Liver (tissue), 9 donors: ENCODE results near the gene TET3. TPM values are rescaled to one million over a fixed set of nuclear protein-coding genes. Genes with fewer than 3 reads are reported as not detected.

Experiments used
- DNase-seq: peaks from one replicate; pipeline ENCODE4 v3.0.0-alpha.2; 2017; ENCODE audit warnings: low spot score
- H3K27ac ChIP-seq, 2 donors: one replicate each; pipeline ENCODE4 v1.7.0; 2013; ENCODE audit warnings: inconsistent platforms in 2 of 2, low read length in 2 of 2, control low read depth in 1 of 2, low read depth in 1 of 2, mild to moderate bottlenecking in 1 of 2
- H3K27me3 ChIP-seq, 4 donors: one replicate each; pipeline versions ENCODE4 v1.6.1 to v1.7.0; 2013; ENCODE audit warnings: low read length in 3 of 4, inconsistent platforms in 1 of 4, mild to moderate bottlenecking in 1 of 4, moderate library complexity in 1 of 4; ENCODE audit not compliant: control insufficient read depth in 4 of 4, insufficient read depth in 4 of 4
- H3K36me3 ChIP-seq, 4 donors: one replicate each; pipeline versions ENCODE4 v1.6.1 to v1.7.0; 2013; ENCODE audit warnings: low read length in 3 of 4, mild to moderate bottlenecking in 3 of 4, low read depth in 1 of 4, moderate library complexity in 1 of 4; ENCODE audit not compliant: control insufficient read depth in 4 of 4, insufficient read depth in 3 of 4
- H3K4me1 ChIP-seq, 4 donors: one replicate each; pipeline versions ENCODE4 v1.6.1 to v1.7.0; 2013; ENCODE audit warnings: low read length in 3 of 4, mild to moderate bottlenecking in 3 of 4, moderate library complexity in 1 of 4; ENCODE audit not compliant: control insufficient read depth in 4 of 4, insufficient read depth in 4 of 4
- H3K4me3 ChIP-seq, 3 donors: one replicate each; pipeline versions ENCODE4 v1.6.1 to v1.7.0; 2013; ENCODE audit warnings: low read length in 3 of 3, control low read depth in 1 of 3, low read depth in 1 of 3, mild to moderate bottlenecking in 1 of 3
- H3K9ac ChIP-seq, 2 donors: one replicate each; pipeline ENCODE4 v1.7.0; 2013; ENCODE audit warnings: low read length in 2 of 2, mild to moderate bottlenecking in 2 of 2, moderate library complexity in 2 of 2, control low read depth in 1 of 2, low read depth in 1 of 2
- H3K9me3 ChIP-seq, 4 donors: one replicate each; pipeline versions ENCODE4 v1.6.1 to v1.7.0; 2013; ENCODE audit warnings: low read length in 3 of 4; ENCODE audit not compliant: control insufficient read depth in 4 of 4
- EGR1 ChIP-seq, 2 donors: IDR thresholded peaks; 2 replicates each; pipeline ENCODE4 v1.6.1; 2016 to 2018; ENCODE audit warnings: antibody characterized with exemption in 2 of 2, low read depth in 2 of 2
- FOXA1 ChIP-seq: IDR thresholded peaks from 2 replicates; pipeline ENCODE4 v1.6.1; 2016; ENCODE audit warnings: antibody characterized with exemption
- FOXA2 ChIP-seq: IDR thresholded peaks from 2 replicates; pipeline ENCODE4 v1.6.1; 2016; ENCODE audit warnings: antibody characterized with exemption
- GABPA ChIP-seq, 2 donors: IDR thresholded peaks in 1 of 2; conservative IDR thresholded peaks in 1 of 2; 2 replicates each; pipeline ENCODE4 v1.6.1; 2016; ENCODE audit warnings: antibody characterized with exemption in 2 of 2, mild to moderate bottlenecking in 1 of 2, moderate library complexity in 1 of 2
- HNF4A ChIP-seq, 2 donors: conservative IDR thresholded peaks; 2 replicates each; pipeline ENCODE4 v1.6.1; 2016; ENCODE audit warnings: antibody characterized with exemption in 2 of 2, mild to moderate bottlenecking in 2 of 2
- HNF4G ChIP-seq: IDR thresholded peaks from 2 replicates; pipeline ENCODE4 v1.6.1; 2016; ENCODE audit warnings: antibody characterized with exemption
- JUND ChIP-seq, 2 donors: IDR thresholded peaks; 2 replicates each; pipeline ENCODE4 v1.6.1; 2016; ENCODE audit warnings: antibody characterized with exemption in 2 of 2
- NR2F2 ChIP-seq: IDR thresholded peaks from 2 replicates; pipeline ENCODE4 v1.6.1; 2016; ENCODE audit warnings: antibody characterized with exemption
- RAD21 ChIP-seq, 2 donors: IDR thresholded peaks; 2 replicates each; pipeline ENCODE4 v1.6.1; 2016; ENCODE audit warnings: antibody characterized with exemption in 2 of 2, mild to moderate bottlenecking in 2 of 2
- RXRA ChIP-seq, 2 donors: IDR thresholded peaks; 2 replicates each; pipeline ENCODE4 v1.6.1; 2017 to 2018; ENCODE audit warnings: antibody characterized with exemption in 2 of 2, mild to moderate bottlenecking in 1 of 2
- SP1 ChIP-seq: IDR thresholded peaks from 2 replicates; pipeline ENCODE4 v1.6.1; 2018; ENCODE audit warnings: antibody characterized with exemption, mild to moderate bottlenecking
- TAF1 ChIP-seq: conservative IDR thresholded peaks from 2 replicates; pipeline ENCODE4 v1.6.1; 2016; ENCODE audit warnings: antibody characterized with exemption, mild to moderate bottlenecking
- YY1 ChIP-seq: IDR thresholded peaks from 2 replicates; pipeline ENCODE4 v1.6.1; 2016; ENCODE audit warnings: antibody characterized with exemption, mild to moderate bottlenecking
- WGBS: extraction: QIAGEN DNeasy Blood & Tissue Kit; methylation state at CpG from one replicate; pipeline ENCODE4 v1.1.7; 2013; 5-methylcytosine and 5-hydroxymethylcytosine counted together
- polyA plus RNA-seq, 2 donors: library from polyadenylated mRNA; stranded (reverse) in 1 of 2; unstranded in 1 of 2; fragments of 200-250 nt in 1 of 2; fragments of >200 nt in 1 of 2; fragmentation: Nextera tagmentation in 1 of 2; extraction: Ambion mirVana in 1 of 2; gene quantifications; one replicate each; pipeline versions ENCODE4 v1.2.1 to v1.2.3, GENCODE V29; 2013 to 2015
- total RNA-seq, 2 donors: library from RNA; depleted of rRNA; stranded (reverse); fragments of >200 nt; gene quantifications; one replicate each; pipeline ENCODE4 v1.2.3, GENCODE V29; 2014
- TF ChIP-seq, protein P1 (sequence below): IDR thresholded peaks from 2 replicates; pipeline ENCODE4 v1.6.1; 2016; ENCODE audit warnings: antibody characterized with exemption
- TF ChIP-seq, protein P2 (sequence below): IDR thresholded peaks from 2 replicates; pipeline ENCODE4 v1.6.1; 2016; ENCODE audit warnings: antibody characterized with exemption
- TF ChIP-seq, protein P3 (sequence below): IDR thresholded peaks from 2 replicates; pipeline ENCODE4 v1.6.1; 2016; ENCODE audit warnings: antibody characterized with exemption
- TF ChIP-seq, protein P4 (sequence below): IDR thresholded peaks from 2 replicates; pipeline ENCODE4 v1.6.1; 2016; ENCODE audit warnings: antibody characterized with exemption, mild to moderate bottlenecking
- TF ChIP-seq, protein P5 (sequence below): fragments of 150-350 bp; IDR thresholded peaks from 2 replicates; pipeline ENCODE4 v1.5.1; 2017; ENCODE audit warnings: improper control_type of control experiment, low read depth, low read length; ENCODE audit not compliant: missing input control
- donor health status: healthy.
- donor health status: healthy.
- donor health status: healthy.
- donor health status: healthy.
- donor health status: healthy.

Gene TET3
- total and polyA plus RNA-seq, 4 donors: 0.89 to 16.2 (median 3.2) TPM

DNA sequence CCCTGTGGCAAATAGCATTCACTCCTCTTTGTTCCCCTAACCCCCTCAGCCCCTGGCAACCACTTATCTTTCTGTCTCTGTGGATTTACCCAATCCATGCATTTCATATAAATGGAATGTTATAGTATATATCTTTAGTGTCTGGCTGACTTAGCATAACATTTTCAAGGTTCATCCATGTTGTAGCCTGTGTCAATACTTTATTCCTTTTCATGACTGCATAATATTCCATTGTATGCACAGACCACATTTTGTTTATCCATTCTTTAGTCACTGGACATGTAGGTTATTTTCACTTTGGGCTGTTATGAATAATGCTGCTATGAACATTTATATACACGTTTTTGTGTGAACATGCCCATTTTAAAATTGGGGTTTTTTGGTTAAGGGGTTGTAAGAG, 42.8 kb downstream of the TET3 start:
- H3K9ac ChIP-seq: no peak overlapping the region
- H3K4me3 ChIP-seq: no peak overlapping the region
- H3K4me1 ChIP-seq: peaks cover 0 to 7% (median 4%) of the 10 kb centered on the region in 4 donors
- TF ChIP-seq HNF4G: no peak
- TF ChIP-seq YY1: no peak
- no peak for TF ChIP-seq FOXA1
- no peak for TF ChIP-seq GABPA (IDR thresholded peaks at IDR 0.05 in 1 of 2, conservative IDR thresholded peaks at IDR 0.05 in 1 of 2)
- TF ChIP-seq, protein P1, sequence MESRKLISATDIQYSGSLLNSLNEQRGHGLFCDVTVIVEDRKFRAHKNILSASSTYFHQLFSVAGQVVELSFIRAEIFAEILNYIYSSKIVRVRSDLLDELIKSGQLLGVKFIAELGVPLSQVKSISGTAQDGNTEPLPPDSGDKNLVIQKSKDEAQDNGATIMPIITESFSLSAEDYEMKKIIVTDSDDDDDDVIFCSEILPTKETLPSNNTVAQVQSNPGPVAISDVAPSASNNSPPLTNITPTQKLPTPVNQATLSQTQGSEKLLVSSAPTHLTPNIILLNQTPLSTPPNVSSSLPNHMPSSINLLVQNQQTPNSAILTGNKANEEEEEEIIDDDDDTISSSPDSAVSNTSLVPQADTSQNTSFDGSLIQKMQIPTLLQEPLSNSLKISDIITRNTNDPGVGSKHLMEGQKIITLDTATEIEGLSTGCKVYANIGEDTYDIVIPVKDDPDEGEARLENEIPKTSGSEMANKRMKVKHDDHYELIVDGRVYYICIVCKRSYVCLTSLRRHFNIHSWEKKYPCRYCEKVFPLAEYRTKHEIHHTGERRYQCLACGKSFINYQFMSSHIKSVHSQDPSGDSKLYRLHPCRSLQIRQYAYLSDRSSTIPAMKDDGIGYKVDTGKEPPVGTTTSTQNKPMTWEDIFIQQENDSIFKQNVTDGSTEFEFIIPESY: no peak
- TF ChIP-seq FOXA2: no peak
- TF ChIP-seq NR2F2: no peak
- TF ChIP-seq, protein P2, sequence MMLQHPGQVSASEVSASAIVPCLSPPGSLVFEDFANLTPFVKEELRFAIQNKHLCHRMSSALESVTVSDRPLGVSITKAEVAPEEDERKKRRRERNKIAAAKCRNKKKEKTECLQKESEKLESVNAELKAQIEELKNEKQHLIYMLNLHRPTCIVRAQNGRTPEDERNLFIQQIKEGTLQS: no peak
- TF ChIP-seq RXRA (IDR thresholded peaks at IDR 0.05): no peak
- no peak for TF ChIP-seq SP1
- TF ChIP-seq, protein P3, sequence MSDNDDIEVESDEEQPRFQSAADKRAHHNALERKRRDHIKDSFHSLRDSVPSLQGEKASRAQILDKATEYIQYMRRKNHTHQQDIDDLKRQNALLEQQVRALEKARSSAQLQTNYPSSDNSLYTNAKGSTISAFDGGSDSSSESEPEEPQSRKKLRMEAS: no peak
- peaks cover 0 to 1% (median 0%) of the 10 kb centered on the region in 4 donors for H3K9me3 ChIP-seq
- no peaks in the 10 kb centered on the region for H3K36me3 ChIP-seq
- WGBS: 96% methylated on average over 1 of the region's 1 CpG
- no peak overlapping the region for H3K27ac ChIP-seq
- H3K27me3 ChIP-seq: no peaks in the 10 kb centered on the region
- DNase-seq: no peak

DNA sequence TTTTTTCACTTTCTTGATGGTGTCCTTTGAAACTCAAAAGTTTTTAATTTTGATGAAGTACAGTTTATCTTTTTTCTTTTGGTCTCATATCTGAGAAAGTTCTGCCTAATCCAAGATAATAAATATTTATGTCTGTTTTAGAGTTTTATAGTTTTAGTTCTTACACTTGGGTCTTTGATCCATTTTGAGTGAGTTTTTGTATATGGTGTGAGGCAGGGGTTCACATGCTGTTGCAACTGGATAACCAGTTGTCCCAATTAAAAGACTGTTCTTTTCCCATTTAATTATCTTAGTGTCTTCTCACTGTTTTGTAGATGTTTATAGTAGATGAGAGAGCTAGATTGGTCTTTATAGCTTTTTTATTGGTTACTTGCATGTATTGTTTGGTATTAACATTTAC, 43.6 kb downstream of the TET3 start:
- Histone ChIP-seq H3K27me3 (no peaks in the 10 kb centered on the region), H3K4me1 (peaks cover 0 to 7% (median 5%) of the 10 kb centered on the region in 4 donors), H3K9me3 (peaks cover 0 to 1% (median 0%) of the 10 kb centered on the region in 4 donors), H3K9ac (no peak overlapping the region), H3K27ac (no peak overlapping the region), H3K4me3 (no peak overlapping the region), H3K36me3 (no peaks in the 10 kb centered on the region)
- no peak for DNase-seq
- TF ChIP-seq EGR1 (IDR thresholded peaks at IDR 0.05; ENCODE audit: low read depth in 2 of 2): no peak
- TF ChIP-seq FOXA2: no peak
- TF ChIP-seq, protein P4, sequence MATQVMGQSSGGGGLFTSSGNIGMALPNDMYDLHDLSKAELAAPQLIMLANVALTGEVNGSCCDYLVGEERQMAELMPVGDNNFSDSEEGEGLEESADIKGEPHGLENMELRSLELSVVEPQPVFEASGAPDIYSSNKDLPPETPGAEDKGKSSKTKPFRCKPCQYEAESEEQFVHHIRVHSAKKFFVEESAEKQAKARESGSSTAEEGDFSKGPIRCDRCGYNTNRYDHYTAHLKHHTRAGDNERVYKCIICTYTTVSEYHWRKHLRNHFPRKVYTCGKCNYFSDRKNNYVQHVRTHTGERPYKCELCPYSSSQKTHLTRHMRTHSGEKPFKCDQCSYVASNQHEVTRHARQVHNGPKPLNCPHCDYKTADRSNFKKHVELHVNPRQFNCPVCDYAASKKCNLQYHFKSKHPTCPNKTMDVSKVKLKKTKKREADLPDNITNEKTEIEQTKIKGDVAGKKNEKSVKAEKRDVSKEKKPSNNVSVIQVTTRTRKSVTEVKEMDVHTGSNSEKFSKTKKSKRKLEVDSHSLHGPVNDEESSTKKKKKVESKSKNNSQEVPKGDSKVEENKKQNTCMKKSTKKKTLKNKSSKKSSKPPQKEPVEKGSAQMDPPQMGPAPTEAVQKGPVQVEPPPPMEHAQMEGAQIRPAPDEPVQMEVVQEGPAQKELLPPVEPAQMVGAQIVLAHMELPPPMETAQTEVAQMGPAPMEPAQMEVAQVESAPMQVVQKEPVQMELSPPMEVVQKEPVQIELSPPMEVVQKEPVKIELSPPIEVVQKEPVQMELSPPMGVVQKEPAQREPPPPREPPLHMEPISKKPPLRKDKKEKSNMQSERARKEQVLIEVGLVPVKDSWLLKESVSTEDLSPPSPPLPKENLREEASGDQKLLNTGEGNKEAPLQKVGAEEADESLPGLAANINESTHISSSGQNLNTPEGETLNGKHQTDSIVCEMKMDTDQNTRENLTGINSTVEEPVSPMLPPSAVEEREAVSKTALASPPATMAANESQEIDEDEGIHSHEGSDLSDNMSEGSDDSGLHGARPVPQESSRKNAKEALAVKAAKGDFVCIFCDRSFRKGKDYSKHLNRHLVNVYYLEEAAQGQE: no peak
- TF ChIP-seq FOXA1: no peak
- no peak for TF ChIP-seq TAF1
- no peak for TF ChIP-seq GABPA (IDR thresholded peaks at IDR 0.05 in 1 of 2, conservative IDR thresholded peaks at IDR 0.05 in 1 of 2)
- TF ChIP-seq HNF4G: no peak
- TF ChIP-seq, protein P3: no peak
- TF ChIP-seq RAD21 (IDR thresholded peaks at IDR 0.05): no peak
- TF ChIP-seq JUND (IDR thresholded peaks at IDR 0.05): no peak
- TF ChIP-seq, protein P5, sequence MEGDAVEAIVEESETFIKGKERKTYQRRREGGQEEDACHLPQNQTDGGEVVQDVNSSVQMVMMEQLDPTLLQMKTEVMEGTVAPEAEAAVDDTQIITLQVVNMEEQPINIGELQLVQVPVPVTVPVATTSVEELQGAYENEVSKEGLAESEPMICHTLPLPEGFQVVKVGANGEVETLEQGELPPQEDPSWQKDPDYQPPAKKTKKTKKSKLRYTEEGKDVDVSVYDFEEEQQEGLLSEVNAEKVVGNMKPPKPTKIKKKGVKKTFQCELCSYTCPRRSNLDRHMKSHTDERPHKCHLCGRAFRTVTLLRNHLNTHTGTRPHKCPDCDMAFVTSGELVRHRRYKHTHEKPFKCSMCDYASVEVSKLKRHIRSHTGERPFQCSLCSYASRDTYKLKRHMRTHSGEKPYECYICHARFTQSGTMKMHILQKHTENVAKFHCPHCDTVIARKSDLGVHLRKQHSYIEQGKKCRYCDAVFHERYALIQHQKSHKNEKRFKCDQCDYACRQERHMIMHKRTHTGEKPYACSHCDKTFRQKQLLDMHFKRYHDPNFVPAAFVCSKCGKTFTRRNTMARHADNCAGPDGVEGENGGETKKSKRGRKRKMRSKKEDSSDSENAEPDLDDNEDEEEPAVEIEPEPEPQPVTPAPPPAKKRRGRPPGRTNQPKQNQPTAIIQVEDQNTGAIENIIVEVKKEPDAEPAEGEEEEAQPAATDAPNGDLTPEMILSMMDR: no peak
- TF ChIP-seq RXRA (IDR thresholded peaks at IDR 0.05): no peak
- TF ChIP-seq SP1: no peak
- no peak for TF ChIP-seq HNF4A (conservative IDR thresholded peaks at IDR 0.05)
- TF ChIP-seq, protein P1: no peak
- TF ChIP-seq, protein P2: no peak
- no peak for TF ChIP-seq NR2F2
